Measurements from ENCODE around the gene CGGBP1.

- no peak for TF ChIP-seq POLR2A (IDR thresholded peaks at IDR 0.05)
- no peak for TF ChIP-seq CTCF (IDR thresholded peaks at IDR 0.05)
Measured at GRCh38 chr3:88075072-88075471, 16.3 kb upstream of the CGGBP1 start.
